ENCODE measurements around the gene ST14.

The ST14 gene

GRCh38 chr11:130203766-130204702, 44.5 kb downstream of the ST14 start:
- no peak overlapping the region for H3K4me2 ChIP-seq (ENCODE audit: low read length)
- peaks cover 67% of the 10 kb centered on the region for H3K27me3 ChIP-seq (ENCODE audit: control insufficient read depth, insufficient read depth, low read length)
- no peak overlapping the region for H3K4me3 ChIP-seq (ENCODE audit: low read length)
- no peaks in the 10 kb centered on the region for H3K36me3 ChIP-seq (ENCODE audit: insufficient read depth, low read length)
- H3K4me1 ChIP-seq (ENCODE audit: control insufficient read depth, insufficient read depth, low read length) = no peaks in the 10 kb centered on the region
- no peaks in the 10 kb centered on the region for H3K9me3 ChIP-seq (replicated peaks; ENCODE audit: low read length)
- no peak overlapping the region for H3K9ac ChIP-seq (ENCODE audit: low read depth, low read length)

GRCh38 chr11:130204703-130205095, 45.1 kb downstream of the ST14 start:
- H3K36me3 ChIP-seq (ENCODE audit: insufficient read depth, low read length) = no peaks in the 10 kb centered on the region
- H3K27me3 ChIP-seq (ENCODE audit: control insufficient read depth, insufficient read depth, low read length) = peaks cover 66% of the 10 kb centered on the region
- no peaks in the 10 kb centered on the region for H3K4me1 ChIP-seq (ENCODE audit: control insufficient read depth, insufficient read depth, low read length)
- no peak overlapping the region for H3K9ac ChIP-seq (ENCODE audit: low read depth, low read length)
- no peaks in the 10 kb centered on the region for H3K9me3 ChIP-seq (replicated peaks; ENCODE audit: low read length)
- H3K4me3 ChIP-seq (ENCODE audit: low read length) = no peak overlapping the region
- H3K4me2 ChIP-seq (ENCODE audit: low read length) = no peak overlapping the region

- Histone ChIP-seq H3K4me1 (ENCODE audit: control insufficient read depth, insufficient read depth, low read length) (no peaks in the 10 kb centered on the region), H3K9me3 (replicated peaks; ENCODE audit: low read length) (no peaks in the 10 kb centered on the region), H3K36me3 (ENCODE audit: insufficient read depth, low read length) (no peaks in the 10 kb centered on the region), H3K27me3 (ENCODE audit: control insufficient read depth, insufficient read depth, low read length) (peaks cover 66% of the 10 kb centered on the region), H3K9ac (ENCODE audit: low read depth, low read length) (no peak overlapping the region), H3K4me2 (ENCODE audit: low read length) (no peak overlapping the region), H3K4me3 (ENCODE audit: low read length) (no peak overlapping the region)
These were observed 46.6 kb downstream of the ST14 start for GRCh38 chr11:130206141-130206540.

- Histone ChIP-seq H3K9me3 (replicated peaks; ENCODE audit: low read length) (no peaks in the 10 kb centered on the region), H3K9ac (ENCODE audit: low read depth, low read length) (no peak overlapping the region), H3K27me3 (ENCODE audit: control insufficient read depth, insufficient read depth, low read length) (peaks cover 62% of the 10 kb centered on the region), H3K4me1 (ENCODE audit: control insufficient read depth, insufficient read depth, low read length) (no peaks in the 10 kb centered on the region), H3K4me2 (ENCODE audit: low read length) (no peak overlapping the region), H3K4me3 (ENCODE audit: low read length) (no peak overlapping the region), H3K36me3 (ENCODE audit: insufficient read depth, low read length) (no peaks in the 10 kb centered on the region)
These were observed 48.9 kb downstream of the ST14 start for GRCh38 chr11:130208241-130209127.

- H3K9me3 ChIP-seq (replicated peaks; ENCODE audit: low read length) = no peaks in the 10 kb centered on the region
- H3K27me3 ChIP-seq (ENCODE audit: control insufficient read depth, insufficient read depth, low read length) = peaks cover 58% of the 10 kb centered on the region
- H3K9ac ChIP-seq (ENCODE audit: low read depth, low read length) = no peak overlapping the region
- H3K4me2 ChIP-seq (ENCODE audit: low read length) = no peak overlapping the region
- H3K4me1 ChIP-seq (ENCODE audit: control insufficient read depth, insufficient read depth, low read length) = no peaks in the 10 kb centered on the region
- no peak overlapping the region for H3K4me3 ChIP-seq (ENCODE audit: low read length)
- no peaks in the 10 kb centered on the region for H3K36me3 ChIP-seq (ENCODE audit: insufficient read depth, low read length)
These were observed 49.7 kb downstream of the ST14 start for GRCh38 chr11:130209128-130209932.

GRCh38 chr11:130209954-130210854, 50.6 kb downstream of the ST14 start:
- Histone ChIP-seq H3K27me3 (ENCODE audit: control insufficient read depth, insufficient read depth, low read length) (peaks cover 63% of the 10 kb centered on the region), H3K9ac (ENCODE audit: low read depth, low read length) (no peak overlapping the region), H3K9me3 (replicated peaks; ENCODE audit: low read length) (no peaks in the 10 kb centered on the region), H3K36me3 (ENCODE audit: insufficient read depth, low read length) (no peaks in the 10 kb centered on the region), H3K4me2 (ENCODE audit: low read length) (no peak overlapping the region), H3K4me1 (ENCODE audit: control insufficient read depth, insufficient read depth, low read length) (no peaks in the 10 kb centered on the region), H3K4me3 (ENCODE audit: low read length) (no peak overlapping the region)

- Histone ChIP-seq H3K4me1 (ENCODE audit: control insufficient read depth, insufficient read depth, low read length) (no peaks in the 10 kb centered on the region), H3K4me2 (ENCODE audit: low read length) (no peak overlapping the region), H3K36me3 (ENCODE audit: insufficient read depth, low read length) (no peaks in the 10 kb centered on the region), H3K9ac (ENCODE audit: low read depth, low read length) (no peak overlapping the region), H3K9me3 (replicated peaks; ENCODE audit: low read length) (no peaks in the 10 kb centered on the region), H3K4me3 (ENCODE audit: low read length) (no peak overlapping the region), H3K27me3 (ENCODE audit: control insufficient read depth, insufficient read depth, low read length) (peaks cover 68% of the 10 kb centered on the region)
These were observed 51.6 kb downstream of the ST14 start for GRCh38 chr11:130211144-130211543.

- Histone ChIP-seq H3K27me3 (ENCODE audit: control insufficient read depth, insufficient read depth, low read length) (peaks cover 72% of the 10 kb centered on the region), H3K9ac (ENCODE audit: low read depth, low read length) (no peak overlapping the region), H3K36me3 (ENCODE audit: insufficient read depth, low read length) (no peaks in the 10 kb centered on the region), H3K4me2 (ENCODE audit: low read length) (no peak overlapping the region), H3K4me3 (ENCODE audit: low read length) (no peak overlapping the region), H3K4me1 (ENCODE audit: control insufficient read depth, insufficient read depth, low read length) (no peaks in the 10 kb centered on the region), H3K9me3 (replicated peaks; ENCODE audit: low read length) (no peaks in the 10 kb centered on the region)
These were observed 52.3 kb downstream of the ST14 start for GRCh38 chr11:130211781-130212401.

- Histone ChIP-seq H3K4me1 (ENCODE audit: control insufficient read depth, insufficient read depth, low read length) (no peaks in the 10 kb centered on the region), H3K9me3 (replicated peaks; ENCODE audit: low read length) (no peaks in the 10 kb centered on the region), H3K4me3 (ENCODE audit: low read length) (no peak overlapping the region), H3K36me3 (ENCODE audit: insufficient read depth, low read length) (no peaks in the 10 kb centered on the region), H3K4me2 (ENCODE audit: low read length) (no peak overlapping the region), H3K9ac (ENCODE audit: low read depth, low read length) (no peak overlapping the region), H3K27me3 (ENCODE audit: control insufficient read depth, insufficient read depth, low read length) (peaks cover 74% of the 10 kb centered on the region)
These were observed 52.9 kb downstream of the ST14 start for GRCh38 chr11:130212431-130212961.

All from skeletal muscle satellite cell (primary cell).